ENCODE results near the gene ZCCHC17.

DNA sequence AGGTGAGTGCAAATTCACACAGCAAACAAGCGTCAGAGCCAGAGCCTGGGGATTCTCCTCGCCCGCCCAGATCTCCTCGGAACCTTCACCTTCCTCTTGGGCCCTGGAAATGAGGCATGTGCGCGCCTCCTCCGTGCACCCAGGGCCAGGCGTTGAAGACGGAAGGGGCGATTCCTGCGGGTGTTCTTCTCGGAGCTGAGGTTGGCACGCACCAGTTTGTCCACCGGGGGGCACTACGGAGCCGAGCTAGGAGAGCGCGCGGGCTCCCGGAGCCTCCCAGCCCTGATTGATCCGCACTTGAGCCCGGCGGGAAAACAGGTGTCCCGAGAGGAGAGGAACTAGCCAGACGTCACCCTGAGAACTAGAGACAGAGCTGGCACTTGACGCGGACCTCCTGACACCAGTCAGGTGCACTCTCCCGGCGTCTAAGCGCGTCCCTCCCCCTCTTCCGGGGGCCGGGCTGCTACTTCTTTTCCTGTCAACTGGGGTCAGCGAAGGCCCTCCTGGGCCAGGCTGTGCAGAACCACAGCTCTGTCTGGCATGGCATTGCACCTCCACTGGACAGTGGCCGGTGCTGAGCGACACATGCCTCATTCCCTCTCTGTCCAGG is 97.9 kb downstream of the ZCCHC17 start:
- TF ChIP-seq, protein P1, sequence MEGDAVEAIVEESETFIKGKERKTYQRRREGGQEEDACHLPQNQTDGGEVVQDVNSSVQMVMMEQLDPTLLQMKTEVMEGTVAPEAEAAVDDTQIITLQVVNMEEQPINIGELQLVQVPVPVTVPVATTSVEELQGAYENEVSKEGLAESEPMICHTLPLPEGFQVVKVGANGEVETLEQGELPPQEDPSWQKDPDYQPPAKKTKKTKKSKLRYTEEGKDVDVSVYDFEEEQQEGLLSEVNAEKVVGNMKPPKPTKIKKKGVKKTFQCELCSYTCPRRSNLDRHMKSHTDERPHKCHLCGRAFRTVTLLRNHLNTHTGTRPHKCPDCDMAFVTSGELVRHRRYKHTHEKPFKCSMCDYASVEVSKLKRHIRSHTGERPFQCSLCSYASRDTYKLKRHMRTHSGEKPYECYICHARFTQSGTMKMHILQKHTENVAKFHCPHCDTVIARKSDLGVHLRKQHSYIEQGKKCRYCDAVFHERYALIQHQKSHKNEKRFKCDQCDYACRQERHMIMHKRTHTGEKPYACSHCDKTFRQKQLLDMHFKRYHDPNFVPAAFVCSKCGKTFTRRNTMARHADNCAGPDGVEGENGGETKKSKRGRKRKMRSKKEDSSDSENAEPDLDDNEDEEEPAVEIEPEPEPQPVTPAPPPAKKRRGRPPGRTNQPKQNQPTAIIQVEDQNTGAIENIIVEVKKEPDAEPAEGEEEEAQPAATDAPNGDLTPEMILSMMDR (conservative IDR thresholded peaks at IDR 0.05; ENCODE audit: low read length) = peak; percentile 89
- TF ChIP-seq EZH2phosphoT487 (IDR thresholded peaks at IDR 0.05; ENCODE audit: borderline replicate concordance, low read depth, low read length) = no peak

All from OCI-LY7 (cell line).